T-helper 2 cell treated with Interferon-gamma antibody and Interleukin-4, amounts not matched to agents 5 μg/mL and 100 μg/mL, for 36 hours (primary cell): ENCODE data around the gene ANXA10.

Experiments used
- DNase-seq: peaks from one replicate; pipeline ENCODE4 v3.0.0; 2021; ENCODE audit warnings: low spot score
- H3K27ac Mint-ChIP-seq: one replicate; pipeline ENCODE4 v1.8.0; 2021; ENCODE audit warnings: mild to moderate bottlenecking, mixed read lengths
- H3K27me3 Mint-ChIP-seq: one replicate; pipeline ENCODE4 v1.8.0; 2021; ENCODE audit warnings: low read depth, mixed read lengths
- H3K36me3 Mint-ChIP-seq: one replicate; pipeline ENCODE4 v1.8.0; 2021; ENCODE audit warnings: low read depth, mixed read lengths
- H3K4me1 Mint-ChIP-seq: one replicate; pipeline ENCODE4 v1.8.0; 2021; ENCODE audit warnings: low read depth, mixed read lengths
- H3K4me3 Mint-ChIP-seq: one replicate; pipeline ENCODE4 v1.8.0; 2022; ENCODE audit warnings: mild to moderate bottlenecking, moderate library complexity, mixed read lengths
- H3K9me3 Mint-ChIP-seq: one replicate; pipeline ENCODE4 v1.8.0; 2021; ENCODE audit warnings: mixed read lengths

ANXA10 gene, protein sequence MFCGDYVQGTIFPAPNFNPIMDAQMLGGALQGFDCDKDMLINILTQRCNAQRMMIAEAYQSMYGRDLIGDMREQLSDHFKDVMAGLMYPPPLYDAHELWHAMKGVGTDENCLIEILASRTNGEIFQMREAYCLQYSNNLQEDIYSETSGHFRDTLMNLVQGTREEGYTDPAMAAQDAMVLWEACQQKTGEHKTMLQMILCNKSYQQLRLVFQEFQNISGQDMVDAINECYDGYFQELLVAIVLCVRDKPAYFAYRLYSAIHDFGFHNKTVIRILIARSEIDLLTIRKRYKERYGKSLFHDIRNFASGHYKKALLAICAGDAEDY

GRCh38 chr4:168092176-168092712, at the start of gene ANXA10:
TSS of gene ANXA10 (plus strand) at chr4:168092537. CDS start at chr4:168092701, 164 bp downstream.
- H3K27ac Mint-ChIP-seq: no peak within 1 kb of the TSS
- no peaks in the 10 kb centered on the region for H3K4me1 Mint-ChIP-seq
- no peak for DNase-seq
- no peak within 1 kb of the TSS for H3K4me3 Mint-ChIP-seq
- H3K36me3 Mint-ChIP-seq: no peaks in the 10 kb centered on the region
- peaks cover 9% of the 10 kb centered on the region for H3K9me3 Mint-ChIP-seq
- no peaks in the 10 kb centered on the region for H3K27me3 Mint-ChIP-seq

- peaks cover 7% of the 10 kb centered on the region for H3K9me3 Mint-ChIP-seq
- no peak overlapping the region for H3K27ac Mint-ChIP-seq
- no peak overlapping the region for H3K4me3 Mint-ChIP-seq
- H3K4me1 Mint-ChIP-seq: no peaks in the 10 kb centered on the region
- H3K27me3 Mint-ChIP-seq: no peaks in the 10 kb centered on the region
- DNase-seq: no peak
- no peaks in the 10 kb centered on the region for H3K36me3 Mint-ChIP-seq
Measured at GRCh38 chr4:168045354-168045753, 47.0 kb upstream of the ANXA10 start.

DNA sequence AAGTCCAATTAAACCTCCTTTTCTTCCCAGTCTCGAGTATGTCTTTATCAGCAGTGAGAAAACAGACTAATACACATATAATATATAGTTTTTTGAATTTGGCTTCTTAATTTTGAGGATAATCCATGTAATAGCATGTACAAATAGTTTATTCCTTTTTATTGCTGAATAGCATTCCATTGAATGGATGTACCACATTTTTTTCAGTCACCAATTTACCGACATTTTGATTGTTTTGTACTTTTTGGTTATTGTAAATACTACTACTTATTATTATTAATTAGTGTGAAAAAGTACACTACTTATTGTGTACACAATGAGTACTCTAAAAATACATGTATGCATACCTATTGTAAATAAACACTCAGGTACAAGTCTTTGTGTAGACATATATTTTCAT, 42.3 kb upstream of the ANXA10 start:
- Mint-ChIP-seq H3K27ac (no peak overlapping the region), H3K27me3 (no peaks in the 10 kb centered on the region), H3K4me1 (no peaks in the 10 kb centered on the region), H3K9me3 (peaks cover 7% of the 10 kb centered on the region), H3K4me3 (no peak overlapping the region), H3K36me3 (no peaks in the 10 kb centered on the region)
- no peak for DNase-seq

- Mint-ChIP-seq H3K9me3 (peaks cover 7% of the 10 kb centered on the region), H3K27me3 (no peaks in the 10 kb centered on the region), H3K36me3 (no peaks in the 10 kb centered on the region), H3K4me1 (no peaks in the 10 kb centered on the region), H3K27ac (no peak overlapping the region), H3K4me3 (no peak overlapping the region)
- DNase-seq: no peak
Measured at GRCh38 chr4:168051526-168051925, 40.8 kb upstream of the ANXA10 start.

- Mint-ChIP-seq H3K4me1 (no peaks in the 10 kb centered on the region), H3K27me3 (no peaks in the 10 kb centered on the region), H3K27ac (no peak overlapping the region), H3K4me3 (no peak overlapping the region), H3K9me3 (no peaks in the 10 kb centered on the region), H3K36me3 (no peaks in the 10 kb centered on the region)
- DNase-seq: no peak
Measured at GRCh38 chr4:168057412-168057811, 34.9 kb upstream of the ANXA10 start.

DNA sequence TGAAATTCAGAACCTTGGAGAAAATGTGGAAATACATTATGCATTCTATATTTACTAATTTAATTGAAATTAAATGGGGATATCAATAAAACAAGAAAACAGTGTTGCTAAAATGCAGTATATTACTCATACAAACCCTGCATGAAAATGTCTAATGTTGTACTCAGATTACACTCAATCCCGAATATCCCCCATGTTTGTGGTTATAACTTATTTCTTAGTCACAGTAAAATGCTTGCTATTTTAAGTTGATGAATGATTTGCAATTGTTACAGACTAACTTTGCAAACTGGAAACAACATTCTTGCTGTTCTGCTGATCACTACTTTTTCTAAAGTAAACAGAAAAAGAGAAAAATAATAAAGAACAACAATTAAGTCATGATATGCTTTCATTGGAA, 33.1 kb upstream of the ANXA10 start:
- Mint-ChIP-seq H3K27ac (no peak overlapping the region), H3K4me1 (no peaks in the 10 kb centered on the region), H3K9me3 (no peaks in the 10 kb centered on the region), H3K36me3 (no peaks in the 10 kb centered on the region), H3K4me3 (no peak overlapping the region), H3K27me3 (no peaks in the 10 kb centered on the region)
- no peak for DNase-seq

GRCh38 chr4:168063031-168063430, 29.3 kb upstream of the ANXA10 start:
- Mint-ChIP-seq H3K27ac (no peak overlapping the region), H3K4me3 (no peak overlapping the region), H3K9me3 (no peaks in the 10 kb centered on the region), H3K36me3 (no peaks in the 10 kb centered on the region), H3K4me1 (no peaks in the 10 kb centered on the region), H3K27me3 (no peaks in the 10 kb centered on the region)
- DNase-seq: no peak

GRCh38 chr4:168070903-168071302, 21.4 kb upstream of the ANXA10 start:
- no peaks in the 10 kb centered on the region for H3K36me3 Mint-ChIP-seq
- H3K27me3 Mint-ChIP-seq: no peaks in the 10 kb centered on the region
- H3K4me3 Mint-ChIP-seq: no peak overlapping the region
- DNase-seq: no peak
- no peaks in the 10 kb centered on the region for H3K4me1 Mint-ChIP-seq
- no peak overlapping the region for H3K27ac Mint-ChIP-seq
- no peaks in the 10 kb centered on the region for H3K9me3 Mint-ChIP-seq

GRCh38 chr4:168071304-168071703, 21.0 kb upstream of the ANXA10 start:
- Mint-ChIP-seq H3K9me3 (no peaks in the 10 kb centered on the region), H3K27me3 (no peaks in the 10 kb centered on the region), H3K27ac (no peak overlapping the region), H3K36me3 (no peaks in the 10 kb centered on the region), H3K4me3 (no peak overlapping the region), H3K4me1 (no peaks in the 10 kb centered on the region)
- DNase-seq: no peak

- H3K27me3 Mint-ChIP-seq: no peaks in the 10 kb centered on the region
- H3K9me3 Mint-ChIP-seq: no peaks in the 10 kb centered on the region
- H3K27ac Mint-ChIP-seq: no peak overlapping the region
- H3K36me3 Mint-ChIP-seq: no peaks in the 10 kb centered on the region
- no peaks in the 10 kb centered on the region for H3K4me1 Mint-ChIP-seq
- DNase-seq: no peak
- no peak overlapping the region for H3K4me3 Mint-ChIP-seq
Measured at GRCh38 chr4:168074861-168075260, 17.5 kb upstream of the ANXA10 start.

- H3K36me3 Mint-ChIP-seq: no peaks in the 10 kb centered on the region
- H3K4me1 Mint-ChIP-seq: no peaks in the 10 kb centered on the region
- H3K4me3 Mint-ChIP-seq: no peak overlapping the region
- DNase-seq: peak; percentile 4
- no peaks in the 10 kb centered on the region for H3K9me3 Mint-ChIP-seq
- H3K27me3 Mint-ChIP-seq: no peaks in the 10 kb centered on the region
- H3K27ac Mint-ChIP-seq: no peak overlapping the region
Measured at GRCh38 chr4:168076989-168077725, 15.2 kb upstream of the ANXA10 start.

GRCh38 chr4:168077726-168078239, 14.6 kb upstream of the ANXA10 start:
- Mint-ChIP-seq H3K9me3 (no peaks in the 10 kb centered on the region), H3K27me3 (no peaks in the 10 kb centered on the region), H3K27ac (no peak overlapping the region), H3K4me1 (no peaks in the 10 kb centered on the region), H3K36me3 (no peaks in the 10 kb centered on the region), H3K4me3 (no peak overlapping the region)
- no peak for DNase-seq

- H3K4me1 Mint-ChIP-seq: no peaks in the 10 kb centered on the region
- H3K9me3 Mint-ChIP-seq: no peaks in the 10 kb centered on the region
- no peaks in the 10 kb centered on the region for H3K27me3 Mint-ChIP-seq
- no peak overlapping the region for H3K4me3 Mint-ChIP-seq
- H3K27ac Mint-ChIP-seq: no peak overlapping the region
- DNase-seq: no peak
- H3K36me3 Mint-ChIP-seq: no peaks in the 10 kb centered on the region
Measured at GRCh38 chr4:168082379-168082778, 10.0 kb upstream of the ANXA10 start.

GRCh38 chr4:168095776-168096406, 3.6 kb downstream of the ANXA10 start:
- Mint-ChIP-seq H3K4me1 (no peaks in the 10 kb centered on the region), H3K36me3 (no peaks in the 10 kb centered on the region), H3K27ac (no peak overlapping the region), H3K4me3 (no peak overlapping the region), H3K9me3 (no peaks in the 10 kb centered on the region), H3K27me3 (no peaks in the 10 kb centered on the region)
- no peak for DNase-seq
